A172 (cell line): ENCODE results near the gene PTPN9. TPM values are rescaled to one million over a fixed set of nuclear protein-coding genes. Genes with fewer than 3 reads are reported as not detected.
"Not testable (repeated sequence)": the region's sequence is repeated elsewhere in the genome, so short reads cannot be mapped to it uniquely, and the experiment has no call there.

Experiments used
- DNase-seq: peaks from one replicate; pipeline ENCODE4 v3.0.0-alpha.2; 2015; ENCODE audit warnings: low spot score
- total RNA-seq: library from RNA; depleted of rRNA; stranded (reverse); fragments of >200 nt; shearing (Covaris generic); gene quantifications from 2 replicates; pipeline ENCODE4 v1.2.3, GENCODE V29; 2014

PTPN9 gene
- total RNA-seq, 1 experiment from 2014 or later = 19.2 TPM

- no peak for DNase-seq
Observed at GRCh38 chr15:75583701-75584100, 4.6 kb upstream of the PTPN9 start.

GRCh38 chr15:75582943-75583342, 3.8 kb upstream of the PTPN9 start:
- DNase-seq = not testable (repeated sequence)

- DNase-seq = peak; percentile 12
Observed at GRCh38 chr15:75578173-75578947, 755 bp downstream of the PTPN9 start.

GRCh38 chr15:75577401-75578172, 1.5 kb downstream of the PTPN9 start:
- no peak for DNase-seq

GRCh38 chr15:75573648-75574384, 5.3 kb downstream of the PTPN9 start:
- no peak for DNase-seq

DNA sequence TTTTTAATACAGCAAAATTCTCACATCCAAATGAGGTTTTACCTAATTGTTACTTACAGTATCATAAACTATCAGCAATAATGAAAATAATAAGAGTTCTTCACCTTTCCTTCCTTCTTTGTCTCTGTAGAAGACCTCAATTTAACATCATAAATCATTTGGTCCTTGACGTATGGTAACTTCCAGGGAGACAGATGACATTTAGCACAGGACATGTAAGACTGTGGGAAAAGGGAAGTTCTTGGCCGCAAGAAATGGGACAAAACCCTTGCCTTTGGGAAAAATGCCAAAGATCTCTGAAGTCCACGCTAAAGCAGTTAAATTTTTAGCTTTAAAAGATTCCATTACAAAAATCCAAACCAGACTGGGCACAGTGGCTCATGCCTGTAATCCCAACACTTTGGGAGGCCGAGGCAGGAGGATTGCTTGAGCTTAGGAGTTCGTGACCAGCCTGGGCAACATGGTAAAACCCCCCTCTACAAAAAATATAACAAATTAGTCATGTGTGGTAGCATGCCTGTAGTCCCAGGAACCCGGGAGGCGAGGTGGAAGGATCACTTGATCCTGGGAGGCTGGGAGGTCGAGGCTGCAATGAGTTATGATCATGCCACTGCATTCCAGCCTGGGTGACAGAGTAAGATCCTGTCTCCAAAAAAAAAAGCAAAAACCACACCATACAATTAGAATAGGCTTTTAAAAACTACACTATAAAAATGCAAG, 8.8 kb downstream of the PTPN9 start:
- DNase-seq = no peak

GRCh38 chr15:75565062-75565970, 13.8 kb downstream of the PTPN9 start:
- DNase-seq = no peak

- DNase-seq = no peak
Observed at GRCh38 chr15:75561888-75562287, 17.2 kb downstream of the PTPN9 start.

DNA sequence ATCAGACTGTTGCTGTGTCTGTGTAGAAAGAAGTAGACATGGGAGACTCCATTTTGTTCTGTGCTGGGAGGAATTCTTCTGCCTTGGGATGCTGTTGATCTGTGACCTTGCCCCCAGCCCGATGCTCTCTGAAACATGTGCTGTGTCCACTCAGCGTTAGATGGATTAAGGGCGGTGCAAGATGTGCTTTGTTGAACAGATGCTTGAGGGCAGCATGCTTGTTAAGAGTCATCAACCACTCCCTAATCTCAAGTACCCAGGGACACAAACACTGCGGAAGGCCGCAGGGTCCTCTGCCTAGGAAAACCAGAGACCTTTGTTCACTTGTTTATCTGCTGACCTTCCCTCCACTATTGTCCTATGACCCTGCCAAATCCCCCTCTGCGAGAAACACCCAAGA, 19.8 kb downstream of the PTPN9 start:
- DNase-seq = not testable (repeated sequence)

GRCh38 chr15:75558955-75559354, 20.2 kb downstream of the PTPN9 start:
- not testable (repeated sequence) for DNase-seq

GRCh38 chr15:75554717-75555116, 24.4 kb downstream of the PTPN9 start:
- no peak for DNase-seq

GRCh38 chr15:75553659-75554058, 25.5 kb downstream of the PTPN9 start:
- no peak for DNase-seq

DNA sequence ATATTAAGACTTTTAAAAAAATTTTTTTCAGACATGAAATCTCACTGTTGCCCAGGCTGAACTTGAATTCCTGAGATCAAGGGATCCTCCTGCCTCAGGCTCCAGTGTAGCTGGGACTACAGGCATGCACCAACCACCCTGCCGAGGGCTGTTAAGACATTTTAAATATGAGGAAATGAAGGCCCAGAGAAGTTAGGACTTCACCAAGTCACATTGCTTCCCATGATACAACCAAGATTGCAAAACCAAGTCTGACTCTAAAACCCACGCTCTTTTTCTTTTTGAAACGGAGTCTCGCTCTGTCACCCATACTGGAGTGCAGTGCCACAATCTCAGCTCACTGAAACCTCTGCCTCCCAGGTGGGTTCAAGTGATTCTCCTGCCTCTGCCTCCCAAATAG, 28.0 kb downstream of the PTPN9 start:
- no peak for DNase-seq

GRCh38 chr15:75545064-75545463, 34.1 kb downstream of the PTPN9 start:
- DNase-seq = no peak

DNA sequence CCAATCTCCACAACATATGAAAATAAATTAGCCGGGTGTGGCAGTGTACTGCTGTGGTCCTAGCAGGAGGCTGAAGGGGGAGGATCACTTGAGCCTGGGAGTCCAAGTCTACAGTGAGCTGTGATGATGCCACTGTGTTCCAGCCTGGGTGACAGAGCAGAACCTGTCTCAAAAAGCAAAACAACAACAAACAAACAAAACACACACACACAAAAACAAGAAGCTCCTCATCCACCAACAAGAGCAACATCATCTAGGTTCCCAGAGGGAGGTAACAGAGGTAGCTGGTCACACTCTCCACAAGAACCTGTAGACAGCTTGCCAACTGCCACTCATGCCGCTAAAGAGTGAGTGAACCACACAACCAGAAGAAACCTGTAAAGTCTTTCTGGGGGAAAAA, 34.8 kb downstream of the PTPN9 start:
- DNase-seq = no peak

DNA sequence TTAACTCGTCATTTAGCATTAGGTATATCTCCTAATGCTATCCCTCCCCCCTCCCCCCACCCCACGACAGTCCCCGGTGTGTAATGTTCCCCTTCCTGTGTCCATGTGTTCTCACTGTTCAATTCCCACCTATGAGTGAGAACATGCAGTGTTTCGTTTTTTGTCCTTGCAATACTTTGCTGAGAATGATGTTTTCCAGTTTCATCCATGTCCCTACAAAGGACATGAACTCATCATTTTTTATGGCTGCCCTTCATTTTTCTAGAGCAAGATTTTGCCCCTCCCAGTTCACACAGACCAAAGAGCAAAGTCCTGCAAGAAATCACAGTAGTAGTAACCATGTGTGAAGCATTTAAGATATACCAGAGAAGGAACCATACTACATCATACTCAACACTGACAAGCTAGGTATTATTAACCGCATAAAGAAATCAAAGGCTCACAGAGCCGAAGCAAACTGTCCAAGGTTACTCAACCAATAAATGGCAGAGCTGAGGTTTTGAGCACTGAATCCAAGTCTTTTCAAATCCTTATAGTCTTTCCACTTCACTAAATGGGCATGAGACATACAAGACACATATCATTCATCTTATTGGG, 36.1 kb downstream of the PTPN9 start:
- DNase-seq = not testable (repeated sequence)

DNA sequence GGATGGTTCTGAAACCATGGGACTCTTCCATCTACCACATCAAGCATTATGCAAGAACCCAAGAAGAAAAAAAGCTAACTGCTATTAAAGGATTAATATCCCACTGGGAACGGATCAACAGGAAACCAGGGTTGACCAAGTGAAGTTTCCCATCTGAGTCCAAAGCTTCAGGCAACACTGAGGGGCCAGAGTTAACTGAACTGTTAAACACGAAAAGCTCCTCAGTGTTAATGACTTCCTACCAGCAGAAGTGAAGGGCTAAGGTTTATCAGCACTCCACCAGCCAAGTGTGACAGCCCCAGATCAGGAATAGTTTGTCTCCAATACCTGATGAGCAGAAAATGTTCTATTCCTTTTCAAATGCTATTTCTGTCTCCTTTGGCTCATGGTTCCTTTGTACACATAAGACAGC, 36.7 kb downstream of the PTPN9 start:
- DNase-seq = no peak

GRCh38 chr15:75538376-75538775, 40.7 kb downstream of the PTPN9 start:
- DNase-seq = no peak

GRCh38 chr15:75533945-75534344, 45.2 kb downstream of the PTPN9 start:
- no peak for DNase-seq
